HG02610 (cell line): ENCODE data around the gene LMO4.

ENCODE experiments used
- ATAC-seq: cut with Tn5 transposase; IDR thresholded peaks from one replicate; pipeline ENCODE4 v1.9.1; 2021; ENCODE audit warnings: mild to moderate bottlenecking, moderate library complexity; ENCODE audit not compliant: unreplicated experiment

The LMO4 gene, protein sequence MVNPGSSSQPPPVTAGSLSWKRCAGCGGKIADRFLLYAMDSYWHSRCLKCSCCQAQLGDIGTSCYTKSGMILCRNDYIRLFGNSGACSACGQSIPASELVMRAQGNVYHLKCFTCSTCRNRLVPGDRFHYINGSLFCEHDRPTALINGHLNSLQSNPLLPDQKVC

DNA sequence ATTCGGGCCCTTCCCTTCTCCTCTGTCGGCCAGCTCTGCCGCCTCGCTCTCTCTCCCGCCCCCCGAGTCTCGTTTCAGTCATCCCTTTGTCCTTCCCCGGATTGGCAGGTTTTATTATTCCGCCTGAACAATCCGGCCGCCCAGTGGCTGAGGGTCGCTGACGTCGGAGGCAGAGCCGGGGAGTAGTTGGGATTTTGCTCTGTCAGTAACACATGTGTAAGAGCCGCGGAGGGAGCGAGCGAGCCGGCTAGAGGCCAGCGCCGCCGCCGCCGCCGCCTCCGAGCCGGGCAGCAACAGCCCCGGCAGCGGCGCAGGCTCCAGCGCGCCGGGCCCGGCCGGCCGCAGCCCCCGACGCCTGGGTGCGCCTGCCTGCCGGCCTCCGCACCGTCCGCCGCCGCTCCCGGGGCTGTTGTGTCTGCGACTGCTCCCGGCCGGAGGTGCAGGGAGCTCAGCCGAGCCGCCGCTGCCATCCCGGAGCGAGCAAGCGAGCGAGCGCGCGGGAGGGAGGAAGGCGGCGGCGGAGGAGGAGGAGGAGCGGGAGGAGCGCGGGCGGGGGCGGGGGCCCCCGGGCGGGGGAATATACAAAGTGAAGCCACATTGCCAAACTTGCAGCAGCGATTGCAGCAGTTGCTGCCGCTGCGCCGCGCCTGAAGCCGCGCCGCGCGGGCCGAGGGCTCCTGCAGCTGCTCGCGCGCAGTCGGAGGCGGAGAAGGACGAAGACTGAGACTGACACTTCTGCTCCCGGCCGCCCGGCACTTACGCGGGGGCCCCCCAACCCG, at the start of gene LMO4:
Gene LMO4, plus strand, starts transcription at position 609 of the 779 bp plus-strand sequence. CDS start 3,136 bp downstream, outside the sequence.
- peak; percentile 88 for ATAC-seq

DNA sequence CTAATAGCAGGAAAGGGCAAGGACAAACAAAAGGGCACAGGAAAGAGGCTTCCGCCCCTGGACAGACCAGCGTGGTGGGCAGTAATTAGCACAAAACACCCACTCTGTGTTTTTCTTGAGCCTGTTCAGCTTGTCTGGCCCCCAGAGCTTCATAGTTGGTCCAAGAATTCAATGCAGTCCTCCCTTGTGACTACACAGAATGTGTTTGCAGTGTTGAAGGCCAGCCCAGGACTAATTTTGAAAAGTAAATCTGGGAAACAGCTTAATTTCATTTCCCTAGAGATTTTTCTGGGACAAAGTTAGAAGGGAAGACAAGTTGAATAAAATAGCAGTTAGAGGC, 49.2 kb upstream of the LMO4 start:
- no peak for ATAC-seq

DNA sequence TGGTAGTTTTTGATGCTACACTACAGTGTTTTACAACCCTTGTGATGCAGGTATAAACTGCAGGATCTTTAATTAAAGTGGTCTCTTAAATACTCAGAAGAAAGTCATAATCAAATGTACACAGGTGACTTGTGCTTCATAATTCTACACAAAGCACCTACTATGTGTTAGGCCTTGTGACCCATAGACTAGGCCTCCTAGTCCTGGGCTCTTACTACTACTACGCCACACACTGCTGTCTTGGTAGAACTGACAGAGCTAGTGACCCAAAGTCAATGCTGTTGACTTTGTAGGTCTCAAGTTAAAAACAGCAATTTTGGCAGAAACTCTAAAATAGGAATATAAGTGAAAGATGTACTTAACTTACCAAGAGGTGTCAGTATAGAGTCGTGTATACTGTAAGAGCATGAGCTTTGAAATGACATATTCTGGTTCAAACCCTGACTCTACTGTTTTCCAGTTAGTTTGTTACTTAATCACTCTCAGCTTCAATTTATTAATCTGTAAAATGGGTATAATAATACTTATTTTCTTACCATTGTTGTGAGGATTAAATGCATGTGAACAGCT, 48.6 kb upstream of the LMO4 start:
- ATAC-seq = no peak

DNA sequence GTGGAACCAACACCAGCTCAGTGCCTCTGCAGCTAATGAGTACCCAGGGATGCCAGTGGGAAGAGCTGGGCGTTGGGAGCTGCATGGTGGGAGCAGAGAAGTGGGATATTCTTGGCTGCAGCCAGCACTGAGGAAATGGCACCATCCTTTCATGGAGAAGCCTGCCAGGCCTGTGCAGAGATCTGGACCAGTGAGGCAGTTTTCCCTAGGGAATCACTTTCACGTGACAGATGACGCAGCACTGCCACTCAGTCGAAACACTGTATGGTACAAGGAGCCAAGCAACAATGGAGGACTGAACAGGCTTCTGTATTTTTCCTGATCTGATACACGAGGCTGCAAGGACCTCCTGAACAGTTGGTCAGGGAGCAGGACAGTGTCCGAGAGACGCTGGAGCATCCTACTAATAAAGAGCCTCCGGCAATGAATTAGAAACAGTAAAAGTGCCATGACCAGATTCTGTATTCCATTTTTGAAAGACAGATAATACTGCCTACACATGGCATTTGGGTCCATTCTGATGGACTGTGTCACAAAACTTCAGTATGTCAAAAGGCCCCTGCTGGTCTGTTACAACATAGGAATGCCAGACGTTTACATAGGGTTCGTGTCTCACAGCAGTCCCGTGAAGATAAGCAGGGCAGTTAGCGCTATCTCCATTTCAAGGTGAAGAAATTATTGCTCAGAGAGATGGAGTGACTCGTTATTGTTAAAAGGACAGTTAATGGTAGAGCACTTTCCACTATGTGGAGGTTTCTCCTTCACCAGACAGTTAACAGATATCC, 44.0 kb upstream of the LMO4 start:
- no peak for ATAC-seq

DNA sequence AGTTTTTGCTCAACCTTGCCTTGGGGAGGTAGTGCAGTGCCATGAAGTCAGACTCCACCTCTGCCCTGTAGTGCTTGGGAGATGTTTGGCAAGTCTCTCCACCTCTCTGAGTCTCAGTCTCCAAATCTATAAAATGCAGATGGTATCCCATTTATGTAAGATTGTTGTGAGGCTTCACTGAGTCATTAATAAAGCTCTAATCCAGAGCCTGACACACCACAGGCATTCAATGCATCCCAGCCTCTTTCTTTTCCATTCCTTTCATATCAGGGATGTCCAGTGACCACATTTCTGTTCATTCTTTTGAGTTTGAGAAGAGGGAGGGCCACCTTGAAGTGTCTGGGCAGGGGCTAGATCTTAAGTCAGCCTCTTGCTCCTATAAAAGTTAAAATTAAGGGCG, 37.6 kb upstream of the LMO4 start:
- ATAC-seq = no peak

DNA sequence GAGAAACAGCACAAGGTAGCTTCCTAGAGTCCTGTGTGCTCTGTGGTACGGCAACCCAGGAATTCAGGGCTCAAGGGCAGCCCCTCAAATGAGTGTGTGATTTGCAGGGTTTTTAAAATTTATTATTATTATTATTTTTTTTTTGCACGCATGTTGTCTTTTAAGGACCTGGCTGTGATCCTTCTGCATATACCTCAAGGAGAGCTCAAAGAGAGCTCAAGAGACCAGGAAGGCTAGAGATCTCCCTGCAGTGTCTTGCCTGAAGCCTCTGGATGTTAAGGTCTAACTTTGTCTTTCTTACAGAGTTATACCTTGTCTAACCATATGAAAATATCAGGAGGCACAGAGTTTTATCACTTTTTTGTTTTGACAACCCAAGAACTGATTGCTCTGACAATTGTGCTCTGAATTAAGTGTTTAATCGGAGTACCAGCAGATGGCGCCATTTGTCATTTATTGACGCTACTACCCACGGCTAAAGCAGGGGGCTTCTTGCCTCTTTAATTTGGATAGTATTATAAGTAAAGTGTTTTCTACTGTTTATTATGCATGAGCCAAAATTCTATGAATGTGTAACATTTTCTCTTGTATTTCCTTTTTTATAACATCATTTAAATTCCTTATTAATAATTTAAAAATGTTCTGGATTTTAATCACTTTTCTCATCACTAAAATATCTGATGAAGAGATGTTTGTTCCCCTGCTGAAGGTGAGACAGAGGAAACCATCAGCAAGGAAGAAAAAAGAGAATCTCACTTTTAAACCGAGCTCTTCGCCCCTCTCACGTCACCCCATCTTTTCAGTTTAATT, 35.8 kb upstream of the LMO4 start:
- ATAC-seq = peak; percentile 60

DNA sequence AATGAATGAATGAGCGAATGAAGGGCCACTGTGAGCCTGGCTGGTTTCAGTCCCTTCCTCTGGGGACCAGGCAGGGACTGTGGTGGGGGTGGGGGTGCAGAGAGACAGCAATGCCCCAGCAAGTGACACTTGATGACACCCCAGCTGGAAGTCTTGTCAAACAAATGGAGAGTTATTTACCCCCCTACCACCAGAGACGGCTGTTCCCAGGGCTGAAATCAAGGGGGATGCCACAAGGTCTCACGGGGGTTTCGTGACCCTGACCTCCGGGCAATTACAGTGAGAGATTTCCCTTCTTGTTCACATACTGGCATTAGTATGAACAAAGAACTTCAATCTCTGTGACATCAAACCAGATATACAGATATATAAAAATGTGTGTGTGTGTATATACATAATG, 34.0 kb upstream of the LMO4 start:
- no peak for ATAC-seq

DNA sequence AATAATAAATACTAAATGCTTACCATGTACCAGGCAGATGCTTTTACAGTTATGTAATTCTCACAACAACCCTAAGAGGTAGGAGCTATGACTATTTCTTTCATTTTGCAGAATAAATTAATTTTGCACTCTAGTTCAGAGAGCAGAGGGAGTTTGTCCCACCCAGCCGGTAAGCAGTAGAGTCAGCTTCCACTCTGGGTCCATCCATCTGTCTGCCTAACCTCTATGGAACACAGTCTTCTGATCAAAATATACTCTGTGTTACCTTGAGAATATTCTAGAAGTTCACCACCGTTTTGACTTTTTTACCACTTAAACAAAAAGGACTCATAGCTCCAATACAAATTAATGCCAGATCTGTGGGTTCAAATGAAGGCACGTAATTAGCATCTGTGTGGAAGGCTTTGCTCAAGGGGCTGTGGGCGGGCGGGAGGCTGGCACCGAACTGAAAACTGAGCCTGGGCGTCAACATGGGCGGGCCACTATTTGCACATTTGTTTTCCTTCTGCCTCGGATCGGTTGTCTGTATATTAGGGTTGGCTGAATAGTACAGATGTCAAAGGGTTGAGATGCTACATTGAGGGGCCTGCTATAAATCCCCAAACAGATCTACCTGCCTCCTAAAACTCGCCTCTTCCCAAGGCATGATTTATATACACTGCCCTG, 33.1 kb upstream of the LMO4 start:
- no peak for ATAC-seq

DNA sequence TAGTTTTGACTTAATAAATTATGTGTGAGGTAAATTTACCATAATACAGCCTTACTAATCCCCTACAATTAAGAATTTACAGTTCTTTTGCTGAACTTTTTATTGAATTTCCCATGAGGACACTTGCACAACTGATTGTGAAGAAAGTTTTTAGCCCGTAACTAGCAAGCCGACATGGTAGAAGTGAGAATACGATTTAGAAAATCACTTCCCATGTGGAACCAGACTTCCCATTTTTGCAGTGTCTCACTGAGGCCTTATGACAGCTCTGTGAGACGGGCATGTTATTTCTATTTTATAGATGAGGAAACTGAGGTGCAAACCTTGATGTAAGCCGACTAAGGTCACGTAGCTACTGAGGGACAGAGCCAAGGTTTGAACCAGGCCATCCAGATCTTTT, 32.5 kb upstream of the LMO4 start:
- ATAC-seq = no peak

DNA sequence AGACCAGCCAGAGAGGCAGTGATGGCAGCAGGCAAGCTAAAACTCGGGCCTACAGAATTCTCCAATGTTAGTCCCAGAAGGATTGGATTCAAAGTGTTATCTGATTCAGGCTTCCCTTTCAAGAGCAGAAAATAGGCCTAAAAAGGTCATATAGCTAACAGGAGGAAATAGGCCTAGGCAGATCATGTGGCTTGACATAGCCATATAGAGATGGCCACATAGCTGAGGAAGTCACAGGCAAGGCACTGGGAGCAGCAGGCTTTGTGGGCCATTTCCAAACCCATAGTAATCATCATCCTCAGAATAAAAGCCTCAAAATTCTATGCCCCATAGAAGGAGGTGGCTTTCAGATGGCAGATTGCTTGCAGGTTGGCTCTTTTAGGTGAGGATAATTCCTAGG, 29.0 kb upstream of the LMO4 start:
- no peak for ATAC-seq

DNA sequence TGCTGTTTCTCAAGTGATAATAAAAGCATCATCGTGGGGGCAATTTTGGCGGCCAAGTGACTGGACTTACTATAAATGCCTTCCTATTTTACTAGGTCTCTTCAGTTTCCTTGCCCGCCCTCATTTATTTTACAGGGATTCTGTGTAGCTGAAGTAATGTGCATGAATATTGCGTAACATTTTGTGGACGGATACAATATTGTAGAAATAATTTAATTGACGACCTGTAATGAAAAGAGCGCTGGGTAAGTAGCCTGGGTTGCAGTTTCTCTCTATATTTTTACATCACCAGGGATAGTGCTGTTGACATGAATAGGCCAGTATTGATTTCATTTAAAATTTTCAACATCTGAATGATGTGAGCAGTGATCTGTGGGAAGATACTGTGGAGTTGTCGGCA, 28.1 kb upstream of the LMO4 start:
- ATAC-seq = no peak

DNA sequence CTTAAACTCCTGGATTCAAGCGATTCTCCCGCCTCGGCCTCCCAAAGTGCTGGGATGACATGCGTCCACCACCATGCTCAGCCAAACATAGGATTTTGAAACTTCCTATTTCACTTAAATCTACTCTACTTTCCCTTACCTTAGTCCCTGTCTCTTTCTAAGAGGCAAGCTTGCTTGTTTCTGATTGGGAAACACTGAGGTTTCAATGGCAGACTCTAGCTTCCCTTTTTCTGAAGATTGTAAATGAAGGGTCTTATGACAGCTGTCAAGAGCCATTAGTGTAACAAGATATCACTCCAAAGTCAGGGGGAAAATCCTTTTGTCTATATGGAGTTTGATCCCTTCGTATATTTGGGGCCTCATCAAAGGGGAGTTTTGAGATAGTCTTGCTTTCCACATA, 23.5 kb upstream of the LMO4 start:
- ATAC-seq = no peak

DNA sequence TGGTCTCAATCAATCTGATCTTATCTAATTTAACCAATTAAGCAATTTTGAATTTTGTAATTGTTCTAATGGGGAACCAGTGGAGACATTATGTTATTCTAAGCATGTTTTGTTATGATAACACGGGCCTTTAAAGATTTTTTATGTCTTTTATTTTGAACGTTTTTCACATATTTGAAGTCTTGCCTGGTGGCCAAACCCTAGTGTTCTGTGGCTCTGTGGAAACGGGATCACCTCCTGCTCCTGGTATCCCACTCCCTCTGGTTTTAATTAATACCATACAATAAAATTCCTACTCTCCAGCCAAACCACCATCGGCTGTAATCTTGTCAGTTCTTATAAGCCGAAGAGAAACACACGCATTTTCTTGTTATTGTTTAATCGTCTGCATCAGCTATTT, 22.9 kb upstream of the LMO4 start:
- ATAC-seq = no peak

DNA sequence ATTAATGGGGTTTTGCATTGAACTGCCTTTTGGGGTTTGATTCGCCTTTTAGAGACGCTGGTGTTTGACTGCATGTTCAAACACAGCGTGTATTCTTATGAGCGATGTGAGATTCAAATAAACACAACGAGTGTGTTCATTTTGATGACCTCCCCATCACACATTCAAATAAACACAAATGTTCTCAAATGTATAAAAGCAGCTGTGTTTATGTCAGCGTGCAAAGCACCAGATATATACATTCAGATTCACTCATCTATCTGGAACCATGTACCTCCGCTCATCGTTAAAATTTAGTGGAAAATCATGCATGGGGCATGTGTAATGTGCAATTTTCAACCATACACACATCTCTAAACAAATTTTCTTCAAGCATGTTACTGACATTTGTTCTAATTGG, 21.4 kb upstream of the LMO4 start:
- ATAC-seq = no peak

DNA sequence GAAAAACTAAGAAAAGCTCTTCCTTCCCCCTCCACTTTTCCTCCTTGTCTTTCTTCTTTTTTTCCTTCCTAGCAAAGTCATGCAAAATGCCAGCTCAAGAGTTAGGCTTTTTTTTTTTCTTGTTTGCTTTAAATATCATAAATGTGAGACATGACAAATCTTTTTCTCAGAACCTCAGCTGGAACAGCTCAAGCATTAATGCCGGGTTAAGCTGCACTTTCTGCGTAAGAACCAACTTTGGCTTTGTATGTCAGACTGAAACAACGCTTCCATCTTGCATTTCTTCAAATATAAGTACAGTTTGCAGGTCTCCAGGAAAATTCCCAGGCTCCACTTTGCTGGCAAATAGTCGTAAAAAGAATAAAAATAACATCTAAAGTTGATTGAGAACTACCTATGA, 20.7 kb upstream of the LMO4 start:
- ATAC-seq = no peak

DNA sequence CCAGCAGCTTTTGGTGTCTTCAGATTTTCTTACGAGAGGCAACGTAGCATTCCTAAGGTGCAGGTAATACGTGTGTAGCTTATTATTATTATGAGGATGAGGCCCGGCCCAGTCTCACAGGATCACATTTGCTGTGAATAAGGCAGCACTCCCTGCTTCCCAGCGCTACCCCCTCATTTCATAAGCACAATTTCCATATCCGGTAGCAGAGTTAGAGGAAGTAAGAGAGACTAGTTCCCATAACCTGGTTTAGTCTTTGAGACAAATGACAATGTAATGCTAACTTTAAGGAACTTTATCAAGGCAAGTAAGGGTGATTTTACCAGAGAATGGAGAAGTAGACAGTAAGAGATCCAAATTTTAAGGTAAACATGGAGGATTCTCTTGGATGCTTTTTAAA, 14.6 kb upstream of the LMO4 start:
- ATAC-seq = no peak

DNA sequence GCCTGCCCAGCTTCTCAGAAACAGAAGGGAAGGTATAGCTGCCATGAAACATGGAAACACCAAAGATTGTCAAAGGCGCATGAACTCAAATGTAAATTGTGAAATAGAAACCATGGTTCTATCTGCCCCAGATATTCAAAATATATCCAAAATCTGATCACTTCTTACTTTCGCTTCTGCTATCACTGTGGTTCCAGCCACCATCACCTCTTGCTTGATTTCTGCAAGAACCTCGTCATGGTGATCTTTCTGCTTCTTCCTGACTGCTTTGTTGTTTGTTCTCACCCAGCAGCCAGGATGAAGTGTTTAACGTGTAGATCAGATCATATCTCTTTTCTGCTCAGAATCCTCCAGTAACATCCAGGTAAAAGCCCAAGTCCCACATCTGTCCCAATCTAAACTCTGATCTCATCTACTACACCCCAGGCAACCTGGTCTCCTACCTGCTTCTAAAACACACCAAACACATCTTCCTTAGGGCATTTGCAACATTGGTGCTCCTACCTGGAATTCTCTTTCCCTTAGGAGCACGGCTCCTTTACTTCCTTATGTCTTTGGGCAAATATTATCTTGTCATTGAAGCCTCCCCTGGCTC, 10.5 kb upstream of the LMO4 start:
- ATAC-seq = no peak

DNA sequence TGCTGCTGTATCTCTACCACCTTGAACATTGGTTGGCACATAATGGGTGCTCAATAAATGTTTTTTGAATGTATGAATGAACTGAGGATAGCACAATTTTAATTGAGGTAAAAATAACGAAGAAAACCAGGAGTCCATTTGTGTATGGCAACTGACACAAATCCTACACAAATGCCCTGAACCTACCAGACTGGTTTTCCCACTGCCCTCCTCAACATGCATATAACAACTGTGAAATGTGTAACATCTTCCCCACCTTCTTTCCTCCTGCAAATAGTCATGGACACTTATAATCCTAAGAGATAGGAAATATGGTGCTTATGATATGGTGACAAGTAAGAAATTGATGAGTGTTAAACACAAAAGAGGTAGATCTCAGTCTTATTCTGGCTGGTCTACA, 9.9 kb upstream of the LMO4 start:
- ATAC-seq = no peak

DNA sequence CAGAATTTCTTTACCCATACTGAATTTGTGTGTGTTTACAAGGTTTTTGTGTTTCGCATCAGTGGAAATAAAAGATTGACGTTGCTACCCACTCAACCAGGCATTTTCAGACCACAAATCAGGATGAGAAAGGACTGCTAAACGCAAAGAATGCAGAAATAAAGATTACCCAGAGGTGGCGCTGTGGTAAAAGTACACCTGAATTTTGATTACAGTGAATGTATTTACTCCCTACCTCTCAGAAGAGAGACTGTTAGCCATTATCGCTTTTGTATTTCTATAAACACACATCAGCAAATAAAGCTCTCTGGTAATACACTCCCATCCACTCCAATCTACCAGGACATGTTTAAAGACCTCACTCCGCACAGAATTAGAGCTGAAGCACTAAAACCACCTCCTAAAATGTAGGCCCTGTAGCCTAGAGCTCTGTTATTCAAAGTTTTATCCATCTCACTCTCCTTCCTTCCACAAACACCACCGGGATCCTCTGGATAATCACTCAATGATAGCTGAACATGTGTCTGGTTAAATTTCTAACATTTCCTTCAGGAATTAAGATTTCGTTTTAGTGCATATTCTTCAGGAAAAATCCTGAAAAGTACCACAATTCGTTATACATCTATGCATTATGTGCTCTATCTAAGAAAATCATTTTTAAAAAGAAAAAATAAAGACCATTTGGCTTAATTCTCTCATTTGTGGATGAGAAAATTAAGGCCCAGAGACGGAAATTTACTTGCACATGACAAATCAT, 2.5 kb upstream of the LMO4 start:
- no peak for ATAC-seq
